Uterus (tissue), 4 donors: ENCODE measurements around the gene INTS1. TPM values are rescaled to one million over a fixed set of nuclear protein-coding genes. Genes with fewer than 3 reads are reported as not detected.

Experiments
- DNase-seq, 2 donors: peaks; one replicate each; pipeline ENCODE4 v3.0.0-alpha.2; 2019 to 2020
- H3K27ac ChIP-seq, 2 donors: fragments of 200-600 bp; sonication (generic); 1 replicate in 1 of 2; 2 replicates in 1 of 2; pipeline ENCODE4 v1.5.1; 2016 to 2018
- H3K27me3 ChIP-seq, 2 donors: fragments of 200-600 bp; sonication (generic); one replicate each; pipeline ENCODE4 v1.5.1; 2018 to 2019; ENCODE audit warnings: control low read depth in 1 of 2
- H3K36me3 ChIP-seq, 2 donors: fragments of 200-600 bp; sonication (generic); one replicate each; pipeline ENCODE4 v1.5.1; 2019; ENCODE audit warnings: control low read depth in 1 of 2
- H3K4me1 ChIP-seq, 2 donors: fragments of 200-600 bp; sonication (generic); one replicate each; pipeline ENCODE4 v1.5.1; 2018 to 2019; ENCODE audit warnings: control low read depth in 1 of 2
- H3K4me3 ChIP-seq, 2 donors: fragments of 200-600 bp; sonication (generic); 1 replicate in 1 of 2; 2 replicates in 1 of 2; pipeline ENCODE4 v1.5.1; 2018 to 2019; ENCODE audit warnings: mild to moderate bottlenecking in 1 of 2
- H3K9me3 ChIP-seq, 2 donors: fragments of 200-600 bp; sonication (generic); one replicate each; pipeline ENCODE4 v1.5.1; 2019; ENCODE audit warnings: control low read depth in 1 of 2
- CTCF ChIP-seq, 4 experiments: fragments of 200-600 bp in 2 of 4; fragments of 450-650 bp in 2 of 4; sonication (generic) in 2 of 4; IDR thresholded peaks; one replicate each; pipeline ENCODE4 v1.5.1; 2016 to 2019; ENCODE audit warnings: antibody characterized with exemption in 4 of 4, mild to moderate bottlenecking in 2 of 4, moderate library complexity in 1 of 4
- POLR2A ChIP-seq, 2 donors: fragments of 450-650 bp; IDR thresholded peaks; one replicate each; pipeline ENCODE4 v1.6.1; 2016; ENCODE audit warnings: antibody characterized with exemption in 2 of 2, mild to moderate bottlenecking in 1 of 2, moderate library complexity in 1 of 2
- intact Hi-C: fragments of 100-400 bp; cut with DNase I; formaldehyde crosslinking; loops from one replicate; pipeline ENCODE4 v1.15.1; 2023; ENCODE audit warnings: low total_unique reads
- total RNA-seq, 4 donors: library from RNA; depleted of rRNA in 3 of 4; stranded (reverse); fragments of >200 nt in 3 of 4; gene quantifications; one replicate each; pipeline versions ENCODE4 v1.1.0 to v1.2.4, GENCODE V29; 2014 to 2023
- donor health status: DM: yes; HTN: yes; CAD: no.

Gene INTS1
- total RNA-seq, 4 donors from 2014 or later = 8.2 to 68.9 (median 30.3) TPM

- intact Hi-C loops = no loop called here
- Histone ChIP-seq H3K27me3 (no peaks in the 10 kb centered on the region), H3K27ac (peak overlapping the region; percentile 68 to 81), H3K9me3 (no peaks in the 10 kb centered on the region), H3K36me3 (no peaks in the 10 kb centered on the region), H3K4me1 (peaks cover 7 to 12% of the 10 kb centered on the region in 2 donors), H3K4me3 (peak overlapping the region; percentile 43 to 49)
- TF ChIP-seq POLR2A (IDR thresholded peaks at IDR 0.05) (no peak), CTCF (IDR thresholded peaks at IDR 0.05) (no peak)
- peak; percentile 61 to 62 for DNase-seq
Measured at GRCh38 chr7:1460821-1461645, 43.2 kb downstream of the INTS1 start.

GRCh38 chr7:1459920-1460820 is 44.0 kb downstream of the INTS1 start:
- no peaks in the 10 kb centered on the region for H3K27me3 ChIP-seq
- no peak for TF ChIP-seq CTCF (IDR thresholded peaks at IDR 0.05)
- TF ChIP-seq POLR2A (IDR thresholded peaks at IDR 0.05) = no peak
- peak overlapping the region; percentile 68 to 81 for H3K27ac ChIP-seq
- intact Hi-C loops = no loop called here
- no peaks in the 10 kb centered on the region for H3K9me3 ChIP-seq
- H3K4me1 ChIP-seq = peaks cover 7 to 12% of the 10 kb centered on the region in 2 donors
- H3K4me3 ChIP-seq = peak overlapping the region; percentile 43 to 49
- peak in 1 of 2 donors; percentile 43 for DNase-seq
- H3K36me3 ChIP-seq = no peaks in the 10 kb centered on the region

GRCh38 chr7:1459512-1459892 is 44.7 kb downstream of the INTS1 start:
- peak overlapping the region; percentile 69 to 81 for H3K27ac ChIP-seq
- TF ChIP-seq CTCF (IDR thresholded peaks at IDR 0.05) = no peak
- no peak for TF ChIP-seq POLR2A (IDR thresholded peaks at IDR 0.05)
- intact Hi-C loops = no loop called here
- H3K4me1 ChIP-seq = peaks cover 7 to 12% of the 10 kb centered on the region in 2 donors
- DNase-seq = peak; percentile 99
- H3K4me3 ChIP-seq = peak overlapping the region; percentile 49 to 76
- no peaks in the 10 kb centered on the region for H3K36me3 ChIP-seq
- no peaks in the 10 kb centered on the region for H3K9me3 ChIP-seq
- no peaks in the 10 kb centered on the region for H3K27me3 ChIP-seq

GRCh38 chr7:1458683-1459511 is 45.3 kb downstream of the INTS1 start, which contains the start of gene MICALL2:
Gene MICALL2 (minus strand): TSS chr7:1459470. CDS start chr7:1459326, 144 bp downstream.
- peak; percentile 86 for DNase-seq
- H3K4me1 ChIP-seq = peaks cover 7 to 12% of the 10 kb centered on the region in 2 donors
- intact Hi-C loops = no loop called here
- peak within 1 kb of the TSS; percentile 69 to 81 for H3K27ac ChIP-seq
- TF ChIP-seq CTCF (IDR thresholded peaks at IDR 0.05) = no peak
- TF ChIP-seq POLR2A (IDR thresholded peaks at IDR 0.05) = peak; percentile 77 to 88
- peak within 1 kb of the TSS; percentile 49 to 76 for H3K4me3 ChIP-seq
- no peaks in the 10 kb centered on the region for H3K27me3 ChIP-seq
- H3K36me3 ChIP-seq = no peaks in the 10 kb centered on the region
- H3K9me3 ChIP-seq = no peaks in the 10 kb centered on the region
